HG03139 (cell line): ENCODE results near the gene TRPC4AP.

Source experiments
- ATAC-seq: cut with Tn5 transposase; IDR thresholded peaks from one replicate; pipeline ENCODE4 v1.9.1; 2021; ENCODE audit not compliant: unreplicated experiment

Gene TRPC4AP

GRCh38 chr20:35003211-35004031 lies 89.2 kb downstream of the TRPC4AP start:
- ATAC-seq: no peak

- no peak for ATAC-seq
Observed at GRCh38 chr20:35002426-35003210, 90.0 kb downstream of the TRPC4AP start.

GRCh38 chr20:35001596-35002362 lies 90.8 kb downstream of the TRPC4AP start:
- no peak for ATAC-seq

DNA sequence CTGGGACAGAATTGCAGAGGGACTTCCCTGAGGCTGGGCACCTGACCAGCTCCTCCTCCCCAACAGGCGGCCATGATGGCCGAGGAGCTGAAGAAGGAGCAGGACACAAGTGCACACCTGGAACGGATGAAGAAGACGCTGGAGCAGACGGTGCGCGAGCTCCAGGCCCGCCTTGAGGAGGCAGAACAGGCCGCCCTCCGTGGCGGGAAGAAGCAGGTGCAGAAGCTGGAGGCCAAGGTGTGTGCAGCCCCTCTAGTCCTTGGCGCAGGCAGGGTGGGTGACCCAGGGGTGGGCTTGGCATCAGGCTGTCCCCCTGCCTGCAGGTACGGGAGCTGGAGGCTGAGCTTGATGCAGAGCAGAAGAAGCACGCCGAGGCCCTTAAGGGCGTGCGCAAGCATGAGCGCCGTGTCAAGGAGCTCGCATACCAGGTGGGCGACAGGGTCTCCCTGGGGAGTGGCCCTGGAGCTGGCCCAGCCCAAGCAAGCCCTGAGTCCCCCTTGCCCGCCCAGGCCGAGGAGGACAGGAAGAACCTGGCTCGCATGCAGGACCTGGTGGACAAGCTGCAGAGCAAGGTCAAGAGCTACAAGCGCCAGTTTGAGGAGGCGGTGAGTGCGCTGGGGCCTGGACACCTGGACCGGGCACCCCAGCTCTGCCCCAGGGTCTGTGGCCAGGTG lies 91.5 kb downstream of the TRPC4AP start:
- no peak for ATAC-seq

- no peak for ATAC-seq
Observed at GRCh38 chr20:35000311-35000921, 92.2 kb downstream of the TRPC4AP start.

DNA sequence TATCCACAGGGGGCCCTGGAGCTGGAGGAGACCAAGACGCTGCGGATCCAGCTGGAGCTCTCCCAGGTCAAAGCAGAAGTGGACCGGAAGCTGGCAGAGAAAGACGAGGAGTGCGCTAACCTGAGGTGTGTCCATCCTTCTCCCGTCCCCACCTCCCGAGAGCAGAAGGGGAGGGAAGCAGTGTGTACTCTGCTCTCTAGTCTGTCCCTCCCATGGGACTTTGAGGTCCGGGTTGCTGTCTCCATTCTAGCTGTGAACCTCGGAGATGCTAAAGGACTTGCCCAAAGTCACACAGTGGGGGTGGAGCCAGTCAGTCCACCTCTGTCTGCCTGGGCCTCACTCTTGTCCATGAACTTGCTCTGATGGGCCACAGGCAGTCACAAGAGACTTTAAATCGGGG lies 92.8 kb downstream of the TRPC4AP start:
- ATAC-seq: no peak

DNA sequence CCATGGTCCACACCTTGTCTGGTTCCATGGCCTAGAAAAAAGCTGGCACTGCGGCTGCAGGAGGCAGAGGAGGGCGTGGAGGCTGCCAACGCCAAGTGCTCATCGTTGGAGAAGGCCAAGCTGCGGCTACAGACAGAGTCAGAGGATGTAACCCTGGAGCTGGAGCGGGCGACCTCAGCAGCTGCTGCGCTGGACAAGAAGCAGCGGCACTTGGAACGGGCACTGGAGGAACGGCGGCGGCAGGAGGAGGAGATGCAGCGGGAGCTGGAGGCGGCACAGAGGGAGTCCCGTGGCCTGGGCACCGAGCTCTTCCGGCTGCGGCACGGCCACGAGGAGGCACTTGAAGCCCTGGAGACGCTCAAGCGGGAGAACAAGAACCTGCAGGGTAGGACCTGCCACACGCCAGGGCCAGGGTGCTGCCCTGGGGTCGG lies 93.6 kb downstream of the TRPC4AP start:
- no peak for ATAC-seq

- ATAC-seq: no peak
Observed at GRCh38 chr20:34998331-34998950, 94.2 kb downstream of the TRPC4AP start.

DNA sequence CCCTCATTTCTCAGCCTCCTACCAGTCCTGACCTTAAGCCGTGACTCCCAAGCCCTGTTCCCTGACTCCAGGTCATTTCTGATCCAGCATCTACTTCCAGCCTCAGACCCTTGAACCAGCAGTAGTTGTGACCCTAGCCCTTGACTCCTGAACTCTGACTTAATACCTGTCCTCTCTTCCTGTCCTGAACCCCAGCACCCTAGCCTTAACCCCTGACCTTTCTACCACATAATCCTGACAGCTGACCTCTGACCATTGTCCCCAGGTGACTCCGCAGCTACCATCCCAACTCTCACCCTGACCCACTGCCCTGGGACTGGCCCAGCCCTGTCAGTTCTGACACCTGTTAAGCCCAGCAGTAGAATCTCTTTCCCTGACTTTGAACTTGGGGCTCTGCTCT lies 94.8 kb downstream of the TRPC4AP start:
- no peak for ATAC-seq

GRCh38 chr20:34997131-34997561 lies 95.5 kb downstream of the TRPC4AP start:
- no peak for ATAC-seq

GRCh38 chr20:34996243-34997028 lies 96.2 kb downstream of the TRPC4AP start:
- no peak for ATAC-seq

- no peak for ATAC-seq
Observed at GRCh38 chr20:34995696-34996095, 96.9 kb downstream of the TRPC4AP start.

GRCh38 chr20:34995192-34995591 lies 97.4 kb downstream of the TRPC4AP start:
- ATAC-seq: no peak

GRCh38 chr20:34994509-34995131 lies 98.0 kb downstream of the TRPC4AP start:
- ATAC-seq: no peak

DNA sequence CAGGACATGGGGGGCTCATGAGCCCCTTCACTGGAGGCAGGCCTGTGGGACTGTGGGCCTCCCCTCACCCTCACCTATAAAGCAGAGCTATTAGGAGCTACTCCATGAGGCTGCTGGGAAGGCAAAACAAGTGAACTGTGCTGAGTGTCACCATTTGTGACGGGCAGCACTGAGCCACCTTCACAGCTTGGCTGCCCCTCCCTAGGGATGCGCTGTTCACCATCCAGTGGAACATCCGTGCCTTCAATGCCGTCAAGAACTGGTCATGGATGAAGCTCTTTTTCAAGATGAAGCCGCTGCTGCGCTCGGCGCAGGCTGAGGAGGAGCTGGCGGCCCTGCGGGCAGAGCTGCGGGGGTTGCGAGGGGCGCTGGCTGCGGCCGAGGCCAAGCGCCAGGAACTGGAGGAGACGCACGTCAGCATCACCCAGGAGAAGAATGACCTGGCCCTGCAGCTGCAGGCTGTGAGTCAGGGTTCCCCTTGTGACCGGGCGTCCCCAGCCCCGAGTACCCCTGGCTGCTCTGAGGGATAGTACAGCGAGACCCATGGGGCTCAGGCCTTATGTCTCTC lies 98.6 kb downstream of the TRPC4AP start:
- no peak for ATAC-seq

DNA sequence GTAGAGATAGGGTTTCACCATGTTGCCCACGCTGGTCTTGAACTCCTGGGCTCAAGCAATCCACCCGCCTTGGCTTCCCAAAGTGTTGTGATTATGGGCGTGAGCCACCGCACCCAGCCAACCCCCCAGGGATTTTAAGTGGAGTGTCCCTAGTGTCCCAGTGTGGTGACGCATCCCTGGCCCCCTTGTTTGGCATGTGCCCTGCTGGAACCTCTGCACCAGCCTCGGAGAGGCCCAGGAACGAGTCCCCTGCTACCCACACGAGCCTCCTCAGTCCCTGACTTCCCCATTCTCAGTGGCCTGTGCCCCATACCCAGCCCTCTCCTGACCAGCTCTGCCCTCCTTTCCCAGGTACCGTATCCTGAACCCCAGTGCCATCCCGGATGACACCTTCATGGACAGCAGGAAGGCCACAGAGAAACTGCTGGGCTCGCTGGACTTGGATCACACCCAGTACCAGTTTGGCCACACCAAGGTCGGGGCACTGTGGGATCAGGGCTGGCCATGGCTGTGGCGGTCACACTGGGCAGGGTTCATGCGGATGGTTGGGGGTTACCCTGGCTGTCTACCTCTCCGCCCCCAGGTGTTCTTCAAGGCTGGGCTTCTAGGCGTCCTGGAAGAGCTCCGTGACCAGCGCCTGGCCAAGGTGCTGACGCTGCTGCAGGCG lies 99.7 kb downstream of the TRPC4AP start:
- ATAC-seq: no peak

DNA sequence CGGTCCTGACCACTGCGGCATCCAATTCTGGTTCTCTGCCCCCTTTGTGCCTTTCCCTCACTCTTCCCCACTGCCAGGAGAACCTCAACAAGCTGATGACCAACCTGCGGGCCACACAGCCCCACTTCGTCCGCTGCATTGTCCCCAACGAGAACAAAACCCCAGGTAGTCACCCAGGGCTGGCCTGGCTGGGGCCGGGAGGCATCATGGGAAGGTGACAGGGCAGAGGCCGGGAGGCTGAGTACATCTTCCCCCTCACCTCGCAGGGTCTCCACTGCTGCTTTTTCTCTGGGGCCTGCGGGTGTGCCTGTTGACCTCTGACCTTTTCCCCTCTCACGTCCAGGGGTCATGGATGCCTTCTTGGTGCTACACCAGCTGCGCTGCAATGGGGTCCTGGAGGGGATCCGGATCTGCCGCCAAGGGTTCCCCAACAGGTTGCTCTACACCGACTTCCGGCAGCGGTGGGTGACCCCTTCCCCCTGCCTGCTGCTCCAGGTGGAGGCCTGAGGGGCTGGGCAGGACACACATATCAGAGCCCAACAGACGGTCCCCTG lies 101.9 kb downstream of the TRPC4AP start:
- ATAC-seq: no peak

GRCh38 chr20:34990231-34990630 lies 102.4 kb downstream of the TRPC4AP start:
- ATAC-seq: no peak
